Stimulated activated CD4-positive, alpha-beta T cell treated with anti-CD3 and anti-CD28 coated beads, Interleukin-1b, Interleukin-23, amount 100 ng/mL, for 4 hours (primary cell): ENCODE data around the gene TADA3.

Experiments used
- DNase-seq, 2 donors: peaks; one replicate each; pipeline ENCODE4 v3.0.0-alpha.2; 2020; ENCODE audit warnings: low read depth in 2 of 2

The TADA3 gene

GRCh38 chr3:9792405-9793160 is at the start of gene TADA3, which contains the start of gene ARPC4:
TSS of gene TADA3 (minus strand) at chr3:9792473. CDS start at chr3:9791466, 1,007 bp downstream.
TSS of gene ARPC4 (plus strand) at chr3:9793082. CDS start at chr3:9793122, 40 bp downstream.
- peak; percentile 85 to 88 for DNase-seq

GRCh38 chr3:9841015-9841414 is 48.7 kb upstream of the TADA3 start:
- DNase-seq, result no peak

GRCh38 chr3:9838856-9839255 is 46.6 kb upstream of the TADA3 start:
- no peak for DNase-seq

GRCh38 chr3:9837701-9838582 is 45.7 kb upstream of the TADA3 start:
- DNase-seq, result no peak

GRCh38 chr3:9834520-9835380 is 42.5 kb upstream of the TADA3 start:
- no peak for DNase-seq

GRCh38 chr3:9833078-9833477 is 40.8 kb upstream of the TADA3 start:
- no peak for DNase-seq

- no peak for DNase-seq
Observed at GRCh38 chr3:9831253-9831652, 39.0 kb upstream of the TADA3 start.

GRCh38 chr3:9828801-9829755 is 36.8 kb upstream of the TADA3 start:
- DNase-seq, result no peak

GRCh38 chr3:9826815-9827573 is 34.7 kb upstream of the TADA3 start:
- no peak for DNase-seq

- no peak for DNase-seq
Observed at GRCh38 chr3:9825451-9826040, 33.3 kb upstream of the TADA3 start.

GRCh38 chr3:9820946-9821345 is 28.7 kb upstream of the TADA3 start:
- DNase-seq, result no peak

- no peak for DNase-seq
Observed at GRCh38 chr3:9820543-9820942, 28.3 kb upstream of the TADA3 start.

- no peak for DNase-seq
Observed at GRCh38 chr3:9818666-9819335, 26.5 kb upstream of the TADA3 start.

GRCh38 chr3:9817436-9817835 is 25.2 kb upstream of the TADA3 start:
- DNase-seq, result no peak

GRCh38 chr3:9815986-9816385 is 23.7 kb upstream of the TADA3 start:
- no peak for DNase-seq

- no peak for DNase-seq
Observed at GRCh38 chr3:9812870-9813483, 20.7 kb upstream of the TADA3 start.

- DNase-seq, result no peak
Observed at GRCh38 chr3:9810846-9811245, 18.6 kb upstream of the TADA3 start.

GRCh38 chr3:9810433-9810770 is 18.1 kb upstream of the TADA3 start:
- DNase-seq, result no peak
